Skin of body (tissue), 2 donors: ENCODE data around the gene STRIP2. TPM values are rescaled to one million over a fixed set of nuclear protein-coding genes. Genes with fewer than 3 reads are reported as not detected.
"Not testable (repeated sequence)": the region's sequence is repeated elsewhere in the genome, so short reads cannot be mapped to it uniquely, and the experiment has no call there.

Experiments used
- DNase-seq: peaks from one replicate; lab custom pipeline; 2025; lab: John Stamatoyannopoulos, UW
- total RNA-seq: library from RNA; depleted of rRNA; stranded (reverse); fragments of >200 nt; gene quantifications from one replicate; pipeline ENCODE4 v1.2.3, GENCODE V29; 2014

STRIP2 gene
- total RNA-seq, 1 donor from 2014 or later: 1.9 TPM

DNA sequence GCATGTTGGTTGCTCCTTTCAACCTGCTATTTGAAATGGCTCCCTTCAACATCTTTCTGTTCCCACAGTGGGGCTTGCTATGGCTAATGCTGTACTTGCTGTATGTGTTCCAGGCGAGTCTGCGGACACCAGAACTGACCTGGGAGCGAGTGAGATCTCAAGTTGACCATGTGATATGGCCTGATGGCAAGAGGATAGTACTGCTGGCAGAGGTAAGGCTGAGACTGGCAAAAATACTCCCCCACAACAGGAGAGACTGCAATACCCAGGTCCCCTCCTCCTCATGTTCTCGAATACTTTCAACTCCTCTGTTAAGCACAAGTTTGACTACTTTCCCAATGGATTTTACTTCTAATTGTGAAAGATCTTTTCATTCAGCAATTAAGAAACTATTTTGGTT, 11.5 kb upstream of the STRIP2 start:
- no peak for DNase-seq

DNA sequence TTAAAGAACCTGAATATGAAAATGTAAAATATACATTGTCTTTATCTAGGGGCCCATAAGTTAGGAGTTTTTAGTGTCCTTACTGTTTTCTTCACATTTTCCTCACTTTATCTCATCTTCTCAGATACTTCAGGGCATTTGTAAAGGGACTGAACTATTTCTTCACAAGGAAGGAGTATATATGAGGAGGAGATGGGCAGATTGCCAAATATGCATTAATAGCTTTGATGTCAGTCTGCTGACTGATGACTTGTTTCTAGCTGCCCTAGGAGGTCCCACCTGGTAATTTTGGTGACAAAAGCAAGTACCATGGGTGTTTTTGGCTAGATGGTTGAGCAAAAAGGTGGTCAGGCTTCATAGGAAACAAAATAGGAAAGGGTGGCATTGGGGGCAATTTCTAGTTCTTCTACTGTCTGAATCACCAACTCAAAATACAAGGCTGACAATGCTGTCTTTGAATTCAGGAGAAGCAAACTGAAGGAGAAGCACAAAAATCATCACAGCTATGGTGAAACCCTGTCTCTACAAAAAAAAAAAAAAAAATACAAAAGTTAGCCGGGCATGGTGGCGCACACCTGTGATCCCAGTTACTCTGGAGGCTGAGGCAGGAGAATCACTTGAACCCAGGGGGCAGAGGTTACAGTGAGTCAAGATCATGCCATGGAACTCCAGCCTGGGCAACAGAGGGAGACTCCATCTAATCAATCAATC, 10.4 kb upstream of the STRIP2 start:
- DNase-seq: no peak

- DNase-seq: no peak
Measured at GRCh38 chr7:129426482-129426881, 7.8 kb upstream of the STRIP2 start.

DNA sequence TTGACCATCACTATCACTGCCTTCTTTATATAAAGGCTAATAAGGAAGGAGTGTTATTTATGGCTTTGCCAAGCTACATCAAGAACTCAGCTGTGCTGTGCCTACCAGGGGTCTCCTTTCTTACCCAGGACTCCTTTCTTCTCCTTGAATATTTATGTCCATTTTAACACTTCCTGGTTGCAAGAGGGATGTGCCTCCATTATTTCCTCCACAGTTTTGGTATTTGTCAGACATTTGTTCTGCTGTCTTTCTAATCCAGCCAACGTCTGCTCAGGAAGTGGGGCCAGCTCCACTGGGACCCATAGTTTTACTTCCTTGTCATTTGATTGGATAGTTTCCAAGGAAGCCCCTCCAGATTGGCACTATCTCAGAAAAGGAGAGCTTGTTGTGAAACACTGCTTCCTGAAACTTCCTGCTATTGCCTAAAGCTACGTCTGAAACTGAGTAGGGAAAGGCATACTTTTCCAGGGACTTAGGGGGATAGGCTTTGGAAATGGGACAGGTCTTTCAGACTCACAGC, 6.6 kb upstream of the STRIP2 start:
- no peak for DNase-seq

GRCh38 chr7:129431911-129432643, 2.2 kb upstream of the STRIP2 start:
- DNase-seq: no peak

DNA sequence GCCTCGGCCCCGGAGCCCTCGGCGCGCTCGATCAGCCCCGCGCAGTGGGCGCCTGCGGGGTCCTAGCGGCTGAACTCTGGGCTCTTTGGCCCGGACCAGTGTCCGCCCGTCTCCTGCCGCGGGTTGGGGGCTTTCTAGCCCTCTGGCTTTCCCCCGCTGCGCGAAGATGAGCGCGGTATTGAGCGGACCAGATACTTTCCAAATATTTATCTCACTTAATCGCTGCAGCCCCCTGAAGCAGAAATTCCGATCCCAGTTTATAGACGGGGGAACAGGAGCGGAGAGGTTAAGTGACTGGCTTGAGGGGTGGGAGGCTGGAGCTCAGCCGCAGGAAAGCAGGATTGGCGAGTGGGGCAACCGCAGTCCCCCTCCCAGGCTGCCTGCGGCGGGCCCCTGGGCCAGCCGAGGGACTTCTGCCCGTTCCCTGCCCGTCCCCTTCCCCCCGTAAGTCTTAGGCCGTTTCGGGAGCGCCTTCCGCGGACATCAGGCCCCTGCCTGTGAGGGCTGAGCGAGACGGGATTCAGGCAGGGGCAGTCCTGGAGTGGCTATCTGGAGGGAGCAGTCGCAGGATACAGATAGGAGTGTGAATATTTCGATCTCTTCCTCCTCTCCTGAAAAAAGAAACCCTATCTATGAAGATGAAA, 565 bp downstream of the STRIP2 start:
- DNase-seq: no peak

DNA sequence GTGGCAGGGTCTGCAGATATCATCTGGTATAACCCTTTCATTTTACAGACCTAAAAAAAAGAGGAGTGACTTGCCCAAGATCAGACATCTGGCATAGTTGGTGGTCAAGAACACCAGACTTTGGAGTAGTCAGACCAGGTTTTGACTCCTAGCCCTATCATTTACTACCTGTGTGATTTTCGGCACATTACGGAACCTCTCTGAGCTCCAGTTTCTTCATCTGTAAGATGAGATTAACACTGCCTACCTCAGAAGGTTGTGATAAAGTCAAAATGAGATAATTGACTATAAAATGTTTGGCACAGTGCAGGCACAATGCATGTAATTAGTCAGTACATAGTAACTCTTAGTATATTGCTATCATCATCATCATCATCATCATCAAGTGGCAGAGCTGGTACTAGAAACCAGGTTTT, 1.2 kb downstream of the STRIP2 start:
- DNase-seq: no peak

DNA sequence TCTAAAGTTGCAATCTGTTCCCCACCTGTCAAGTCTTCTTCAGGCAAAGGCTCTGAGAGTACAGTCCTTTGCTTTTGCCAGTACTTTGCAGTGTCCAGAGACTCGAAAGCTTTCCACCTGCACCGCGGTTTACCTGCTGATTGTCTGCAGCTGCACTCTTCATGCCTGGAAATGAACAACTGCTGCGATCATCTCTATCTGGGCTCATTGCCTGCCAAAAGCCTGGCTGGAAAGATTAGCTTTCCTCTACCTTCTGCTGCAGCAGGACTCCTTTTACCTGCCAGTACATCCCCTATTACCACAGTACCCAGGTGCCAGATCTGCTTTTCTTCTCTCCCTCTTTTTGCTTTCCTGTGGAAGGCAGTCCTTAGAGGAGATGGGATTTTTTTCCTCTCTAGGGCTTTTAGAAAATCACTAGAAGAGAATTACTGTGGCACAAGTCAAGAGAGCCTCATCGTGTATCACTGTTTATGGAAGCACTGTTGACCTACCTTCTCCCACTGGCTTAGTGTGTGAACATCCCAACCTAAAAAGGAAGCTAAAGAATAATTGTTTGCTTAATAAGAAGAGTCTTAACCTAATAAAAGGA, 2.2 kb downstream of the STRIP2 start:
- DNase-seq: no peak

DNA sequence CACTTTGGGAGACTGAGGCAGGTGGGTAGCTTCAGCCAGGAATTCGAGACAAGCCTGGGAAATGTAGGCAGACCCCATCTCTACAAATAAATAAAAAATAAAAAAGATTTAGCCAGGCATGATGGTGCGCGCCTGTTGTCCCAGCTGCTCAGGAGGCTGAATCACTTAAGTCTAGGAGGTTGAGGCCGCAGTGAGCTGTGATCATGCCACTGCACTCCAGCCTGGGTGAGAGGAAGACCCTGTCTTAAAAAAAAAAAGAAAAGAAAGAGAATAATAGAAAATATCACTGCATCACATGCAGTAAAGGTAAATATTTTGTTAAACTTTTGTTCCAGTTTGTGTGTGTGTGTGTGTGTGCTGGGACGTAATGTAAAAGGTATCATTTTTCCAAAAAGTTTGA, 3.0 kb downstream of the STRIP2 start:
- no peak for DNase-seq

DNA sequence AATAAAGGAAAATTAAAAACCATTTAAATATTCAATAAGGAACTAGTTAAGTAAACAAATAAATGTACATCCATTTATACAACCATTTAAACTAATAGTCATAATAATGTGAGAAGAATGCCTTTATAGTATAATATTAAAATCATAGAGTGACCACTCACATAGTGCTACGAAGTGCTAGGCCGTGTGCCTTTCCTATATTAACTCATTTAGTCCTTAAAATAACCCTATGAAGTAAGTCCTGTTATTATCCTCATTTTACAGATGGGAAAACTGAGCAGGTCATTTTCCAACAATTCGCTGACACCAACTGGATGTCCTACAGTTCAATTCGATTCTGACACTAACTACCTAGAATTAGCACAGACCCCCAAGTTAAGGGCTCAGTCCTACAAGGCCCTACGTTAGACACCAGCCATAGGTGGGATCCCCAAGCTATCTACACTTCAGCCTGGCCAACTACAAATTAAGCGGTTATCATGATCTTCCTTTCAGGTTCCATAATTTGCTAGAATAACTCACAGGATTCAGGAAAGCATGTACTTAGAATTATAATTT, 4.1 kb downstream of the STRIP2 start:
- no peak for DNase-seq

GRCh38 chr7:129438839-129439651, 4.8 kb downstream of the STRIP2 start:
- DNase-seq: no peak

DNA sequence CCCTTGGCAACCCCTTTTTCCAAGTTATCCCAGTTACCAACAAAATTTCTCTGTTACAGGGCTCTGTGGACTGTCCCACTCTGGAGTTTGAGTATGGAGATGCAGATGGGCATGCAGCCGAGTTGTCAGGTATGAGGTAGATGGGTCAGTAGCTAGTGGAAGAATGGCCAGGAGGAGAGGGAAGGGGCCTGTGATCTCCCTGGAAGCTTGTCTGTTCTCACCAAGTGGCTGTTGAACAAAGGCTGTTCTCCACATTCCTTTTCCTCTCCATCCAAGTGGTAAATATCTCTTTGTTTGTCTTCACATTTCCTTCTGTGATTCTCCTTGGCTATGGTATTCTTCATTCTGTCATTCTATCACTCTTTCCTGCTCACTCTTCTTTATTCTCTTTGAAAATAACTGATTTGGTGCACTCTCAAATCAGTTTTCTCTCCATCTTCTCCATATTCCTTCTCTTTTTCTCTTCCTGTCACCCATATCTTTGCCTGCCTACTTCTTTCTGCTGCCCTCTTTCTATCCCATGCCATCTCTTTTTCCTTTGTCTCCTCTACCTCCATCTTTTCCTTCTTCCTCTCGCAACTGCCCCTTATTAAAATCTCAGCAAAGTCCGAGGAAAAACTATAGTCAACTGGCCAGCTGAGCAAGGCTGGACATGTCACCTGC, 5.9 kb downstream of the STRIP2 start:
- no peak for DNase-seq

GRCh38 chr7:129443612-129444011, 9.4 kb downstream of the STRIP2 start:
- no peak for DNase-seq

DNA sequence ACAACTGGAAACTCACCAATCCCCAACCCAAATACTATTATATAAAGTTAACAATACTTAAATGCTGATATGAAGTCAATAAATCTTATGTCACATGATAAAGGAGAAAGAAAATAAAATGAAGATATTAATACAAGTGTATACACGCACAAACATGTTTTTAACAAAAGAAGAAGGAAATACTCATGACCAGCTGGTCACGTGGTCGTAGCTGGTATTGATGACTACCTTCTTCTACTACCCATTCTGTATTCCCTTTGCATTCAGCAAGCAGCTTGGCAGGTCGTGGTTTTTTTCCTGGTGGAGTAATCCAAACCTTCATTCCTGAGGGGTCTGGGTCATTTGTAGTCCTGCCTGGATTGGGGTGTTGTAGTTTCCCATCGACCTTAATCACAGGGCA, 10.5 kb downstream of the STRIP2 start:
- not testable (repeated sequence) for DNase-seq

GRCh38 chr7:129446925-129447324, 12.7 kb downstream of the STRIP2 start:
- not testable (repeated sequence) for DNase-seq

GRCh38 chr7:129447445-129447844, 13.2 kb downstream of the STRIP2 start:
- not testable (repeated sequence) for DNase-seq

- not testable (repeated sequence) for DNase-seq
Measured at GRCh38 chr7:129448608-129449007, 14.4 kb downstream of the STRIP2 start.

DNA sequence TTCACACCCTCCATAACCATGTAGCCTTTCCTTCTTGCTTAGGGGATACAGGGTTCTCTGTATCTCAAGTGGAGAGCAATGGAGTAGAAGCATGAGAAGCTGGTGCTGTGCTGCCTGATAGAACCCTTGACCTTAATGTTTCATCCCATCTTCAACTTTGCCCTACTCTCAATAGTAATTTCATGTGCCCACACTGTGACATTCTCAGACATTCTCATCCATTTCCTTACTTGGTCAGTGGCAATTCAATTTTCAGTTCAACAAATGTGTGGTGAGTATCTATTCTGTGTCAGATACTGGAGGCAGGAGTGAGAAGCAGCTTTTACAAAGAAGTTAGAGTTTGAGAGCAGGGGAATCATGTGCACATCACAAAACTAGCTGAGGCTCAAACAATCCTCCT, 16.1 kb downstream of the STRIP2 start:
- no peak for DNase-seq

DNA sequence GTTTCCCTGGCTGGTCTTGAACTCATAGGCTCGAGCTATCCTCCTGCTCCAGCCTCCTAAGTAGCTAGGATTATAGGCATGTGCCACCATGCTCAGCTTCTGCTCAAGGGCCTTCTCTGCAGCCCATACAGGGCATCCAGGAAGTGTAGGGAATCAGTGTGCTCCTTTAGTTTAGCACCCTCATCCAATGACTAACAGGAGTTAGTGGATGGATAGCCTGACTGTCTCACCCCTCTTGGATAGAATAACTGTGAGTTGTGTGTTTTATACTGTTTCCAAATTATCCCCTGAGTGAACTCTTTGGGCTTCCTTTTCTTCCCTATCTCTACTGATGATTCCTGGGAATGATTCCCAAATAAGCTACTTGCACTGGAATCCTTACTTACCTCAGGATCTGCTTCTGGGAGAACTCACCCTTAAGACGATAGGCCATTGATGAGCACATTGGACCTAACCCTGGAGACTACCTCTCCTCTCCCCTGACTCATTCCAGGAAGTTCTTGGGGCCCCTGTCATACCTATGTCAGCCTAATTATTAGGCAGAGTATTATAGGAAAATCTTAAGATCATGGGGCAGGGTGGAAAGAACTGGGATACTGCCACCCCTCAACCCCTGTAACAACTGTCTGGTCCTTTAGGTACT, 18.5 kb downstream of the STRIP2 start:
- no peak for DNase-seq
